HG03439 (cell line): ENCODE results near the gene TSPAN5.

Experiments
- ATAC-seq: cut with Tn5 transposase; IDR thresholded peaks from one replicate; pipeline ENCODE4 v1.9.1; 2021; ENCODE audit warnings: mild to moderate bottlenecking, moderate library complexity; ENCODE audit not compliant: unreplicated experiment

TSPAN5 gene

DNA sequence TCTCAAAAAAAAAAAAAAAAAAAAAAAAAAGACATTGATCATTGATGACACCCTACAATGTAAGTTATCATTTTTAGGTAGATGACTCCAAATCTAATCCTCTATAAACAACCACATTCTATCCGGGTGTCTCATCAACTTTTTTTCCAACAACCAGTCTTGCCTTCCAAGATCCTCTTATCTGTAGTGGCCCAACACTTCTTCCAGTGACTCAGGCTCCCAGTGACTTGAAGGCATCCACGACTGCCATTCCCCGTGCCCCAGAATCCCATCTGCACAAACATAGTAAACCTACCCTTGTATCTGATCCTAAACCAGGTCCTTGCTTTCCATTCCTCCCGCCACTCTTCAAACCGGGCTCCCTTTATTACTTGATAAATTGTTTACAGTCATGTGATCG lies 15.6 kb upstream of the TSPAN5 start:
- ATAC-seq, result no peak

DNA sequence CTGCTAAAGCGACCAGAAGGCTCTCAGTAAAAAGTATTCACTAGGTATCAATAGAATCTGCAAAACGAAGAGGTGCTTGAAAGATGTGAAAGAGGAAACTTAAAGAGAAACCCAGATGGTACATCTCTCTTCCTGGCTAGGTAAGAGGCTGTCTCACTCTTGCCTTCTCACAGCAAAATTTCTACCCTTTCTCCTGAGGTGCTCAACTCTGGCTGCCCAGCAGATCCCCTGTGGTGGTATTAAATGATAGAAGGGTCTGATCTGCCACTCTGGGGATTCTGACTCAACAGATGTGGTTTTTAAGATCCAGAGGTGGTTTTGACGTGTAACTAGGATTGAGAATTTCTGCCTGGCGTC lies 14.9 kb upstream of the TSPAN5 start:
- no peak for ATAC-seq

DNA sequence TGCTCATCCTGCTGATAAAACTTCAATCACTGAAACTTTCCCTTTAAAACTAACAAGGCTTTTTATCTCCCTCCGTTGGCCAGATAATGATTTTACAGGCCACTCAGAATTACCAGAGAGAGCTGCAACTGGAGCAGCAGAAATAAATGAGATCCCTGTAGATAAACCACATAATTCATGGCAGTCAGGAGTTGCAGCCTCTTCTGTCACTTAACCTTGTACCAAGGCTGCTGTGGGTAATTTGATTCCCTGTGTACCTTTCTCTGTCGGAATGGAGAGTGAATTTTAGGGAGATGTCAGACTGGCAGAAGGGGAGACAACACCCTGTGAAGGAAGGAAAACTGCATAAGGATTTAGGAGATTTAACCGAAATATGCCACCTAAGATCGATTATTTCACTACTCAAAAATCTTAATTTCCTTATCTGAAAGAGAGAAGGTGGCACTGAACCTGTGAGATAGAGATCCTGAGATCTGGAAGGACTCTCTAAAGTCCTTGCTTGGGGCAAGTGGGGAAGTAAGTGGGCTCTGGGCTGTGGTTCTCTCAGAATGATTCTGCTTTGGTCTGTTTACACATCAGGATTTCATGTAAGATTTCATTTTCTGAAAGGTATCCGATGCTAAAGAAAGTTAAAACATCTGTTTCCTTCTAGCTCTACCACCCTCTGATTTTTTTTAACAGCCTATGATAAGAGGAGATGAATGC lies 14.3 kb upstream of the TSPAN5 start:
- no peak for ATAC-seq

DNA sequence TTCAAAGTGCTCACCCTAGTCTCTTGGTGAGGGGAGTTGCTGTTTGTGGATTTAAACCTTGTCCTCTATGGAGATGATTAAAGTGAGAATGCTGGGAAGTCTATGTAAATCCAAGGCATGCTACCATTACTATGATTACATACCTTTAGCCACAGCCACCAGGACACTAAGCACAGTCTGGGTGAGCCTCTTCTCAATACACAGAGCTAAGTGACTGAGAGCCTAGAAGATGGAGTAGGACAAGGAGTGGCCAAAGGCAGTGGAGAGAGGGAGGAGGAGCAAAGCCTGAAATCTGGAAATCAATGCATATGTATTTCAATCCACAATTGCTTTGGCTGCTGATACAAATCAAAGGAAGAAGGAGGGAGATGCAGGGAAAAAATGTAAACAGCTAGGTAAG lies 12.7 kb upstream of the TSPAN5 start:
- no peak for ATAC-seq

DNA sequence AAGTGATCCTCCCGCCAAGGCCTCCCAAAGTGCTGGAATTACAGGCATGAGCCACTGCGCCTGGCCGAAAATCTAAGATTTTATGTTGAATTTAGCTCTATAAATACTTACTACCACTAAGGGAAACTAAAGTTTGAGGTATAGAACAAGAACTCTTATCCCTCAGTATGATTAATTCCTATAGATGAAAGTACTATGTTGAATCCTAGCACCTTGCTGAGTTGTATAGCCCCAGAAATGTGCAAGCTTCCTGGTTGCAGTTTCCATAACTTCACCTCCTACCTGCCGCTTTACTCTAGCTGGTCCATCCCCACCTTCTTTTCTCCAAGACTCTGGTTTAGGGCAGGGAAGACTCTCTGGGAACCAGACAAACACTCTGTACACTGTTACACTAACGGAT lies 11.8 kb upstream of the TSPAN5 start:
- ATAC-seq, result no peak

DNA sequence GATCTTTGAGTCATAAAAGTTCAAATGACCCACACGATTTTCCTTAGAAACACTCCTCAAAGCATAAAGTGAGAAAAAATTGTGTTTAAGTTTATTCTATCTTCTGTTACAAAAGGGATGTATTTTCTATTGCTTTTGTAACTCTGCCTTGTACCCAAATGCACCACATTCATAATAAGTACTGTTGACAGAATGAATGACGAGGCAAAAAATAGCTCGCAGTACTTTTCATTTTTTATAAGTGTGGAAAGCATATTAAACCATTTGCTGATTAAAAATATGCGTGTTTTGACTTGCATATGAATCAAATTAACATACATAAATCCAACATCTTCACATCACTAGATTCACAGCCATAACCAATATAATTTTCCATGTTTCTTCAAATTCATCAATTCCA lies 11.2 kb upstream of the TSPAN5 start:
- no peak for ATAC-seq

- no peak for ATAC-seq
Observed at GRCh38 chr4:98664959-98665358, 6.5 kb upstream of the TSPAN5 start.

DNA sequence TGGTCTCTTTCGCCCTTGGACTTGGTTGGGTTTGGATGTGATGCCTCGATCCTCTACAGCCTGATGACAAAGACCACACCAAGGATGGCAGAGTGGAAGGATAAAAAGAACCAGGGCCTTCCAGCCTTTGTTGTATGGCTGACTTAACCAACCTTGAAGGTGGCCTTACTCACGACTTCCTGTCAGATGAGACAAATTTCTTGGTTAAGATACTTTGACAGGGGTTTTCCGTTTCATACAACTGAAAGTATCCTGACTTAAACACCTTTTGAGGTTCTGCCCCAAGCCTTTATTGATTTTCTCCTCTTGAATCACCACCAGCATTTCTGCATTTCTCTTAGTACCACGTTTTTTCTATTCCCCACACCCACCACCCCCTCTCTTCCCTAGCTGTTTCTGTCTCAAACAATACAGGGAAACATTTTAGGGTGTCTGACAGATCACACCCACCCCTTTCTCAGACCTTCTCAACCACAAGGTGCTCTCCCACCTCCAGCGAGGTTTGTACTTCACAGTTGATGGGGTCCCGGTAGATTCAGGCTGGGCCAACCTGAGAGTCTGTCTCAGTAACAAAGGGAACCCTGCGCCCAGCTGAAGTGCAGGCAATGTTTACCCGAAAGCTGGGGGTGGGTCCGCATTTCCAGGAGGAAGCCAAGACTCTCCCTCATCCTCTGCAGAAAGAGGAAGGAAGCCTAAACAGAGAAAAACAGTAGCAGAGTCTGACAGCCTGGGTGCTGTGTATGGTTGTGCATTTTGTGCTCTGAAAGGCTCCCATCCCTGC lies 5.0 kb upstream of the TSPAN5 start:
- ATAC-seq, result peak; percentile 65

- peak; percentile 1 for ATAC-seq
Observed at GRCh38 chr4:98662626-98663225, 4.3 kb upstream of the TSPAN5 start.

- no peak for ATAC-seq
Observed at GRCh38 chr4:98662055-98662453, 3.6 kb upstream of the TSPAN5 start.

DNA sequence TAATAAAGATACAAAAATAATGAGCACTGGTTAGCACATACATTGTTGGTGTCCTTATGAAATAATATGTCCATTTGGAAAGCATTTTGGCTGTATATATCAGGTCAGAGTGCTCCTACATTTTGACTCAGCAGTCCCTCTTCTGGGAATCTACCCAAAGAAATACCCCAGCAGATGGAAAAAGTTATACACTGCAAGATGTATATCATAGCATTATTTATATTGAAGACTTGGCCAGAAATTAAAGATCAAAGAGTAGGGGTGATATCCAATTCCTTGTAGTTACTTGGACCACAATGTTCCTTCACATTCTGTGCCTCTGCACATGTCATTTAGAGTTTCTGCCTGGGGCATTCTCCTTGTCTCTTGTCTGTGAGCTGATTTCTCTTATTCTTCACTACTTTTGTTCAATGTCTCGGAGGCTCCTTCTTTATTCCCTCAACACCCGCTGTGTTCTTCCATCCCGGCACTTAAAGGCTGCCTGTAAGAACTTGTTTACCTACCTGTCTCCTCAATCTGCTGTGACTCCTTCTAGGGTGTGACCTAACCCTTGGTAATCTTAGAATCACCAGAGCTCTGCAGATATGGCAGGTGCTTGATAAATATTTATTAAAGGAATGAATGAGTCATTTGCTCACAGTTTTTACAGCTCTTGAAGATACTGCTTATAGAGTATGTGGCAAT lies 3.1 kb upstream of the TSPAN5 start:
- ATAC-seq, result no peak

DNA sequence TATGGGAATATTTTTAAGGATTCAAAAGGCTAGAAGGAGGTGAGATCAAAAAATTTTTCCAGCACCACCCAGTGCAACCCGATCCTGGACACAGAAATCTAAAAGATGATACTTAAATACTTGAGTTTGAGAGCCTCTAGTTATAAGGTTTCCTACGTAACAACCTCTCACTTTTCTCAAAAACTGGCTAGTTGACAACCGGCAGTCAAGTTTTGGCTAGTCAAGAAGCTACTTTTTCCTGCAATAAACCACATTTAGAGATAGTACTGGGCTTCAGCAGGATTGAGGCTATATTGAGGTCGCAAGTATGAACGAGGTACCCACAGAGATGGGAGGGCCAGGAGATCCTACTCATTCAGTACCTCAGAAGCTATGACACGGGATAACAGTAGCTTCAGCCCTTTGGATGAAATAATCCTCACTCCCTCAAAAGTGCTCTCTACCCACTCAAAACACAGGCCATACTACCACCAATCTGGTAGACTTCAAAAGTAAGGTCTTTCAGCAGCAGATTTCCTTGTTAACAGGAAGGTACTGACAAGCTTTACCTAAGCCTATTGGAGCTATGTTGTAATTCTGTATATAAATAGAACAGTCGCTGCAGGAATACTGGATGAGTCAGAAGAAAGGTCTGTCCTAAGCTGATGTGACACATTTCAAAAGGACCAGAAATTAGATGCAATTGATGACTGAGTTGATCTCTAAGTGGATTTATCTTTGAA lies 1.5 kb upstream of the TSPAN5 start:
- ATAC-seq, result no peak

- no peak for ATAC-seq
Observed at GRCh38 chr4:98659106-98659592, 738 bp upstream of the TSPAN5 start.

GRCh38 chr4:98657531-98658286 lies 702 bp downstream of the TSPAN5 start:
- ATAC-seq, result peak; percentile 8

DNA sequence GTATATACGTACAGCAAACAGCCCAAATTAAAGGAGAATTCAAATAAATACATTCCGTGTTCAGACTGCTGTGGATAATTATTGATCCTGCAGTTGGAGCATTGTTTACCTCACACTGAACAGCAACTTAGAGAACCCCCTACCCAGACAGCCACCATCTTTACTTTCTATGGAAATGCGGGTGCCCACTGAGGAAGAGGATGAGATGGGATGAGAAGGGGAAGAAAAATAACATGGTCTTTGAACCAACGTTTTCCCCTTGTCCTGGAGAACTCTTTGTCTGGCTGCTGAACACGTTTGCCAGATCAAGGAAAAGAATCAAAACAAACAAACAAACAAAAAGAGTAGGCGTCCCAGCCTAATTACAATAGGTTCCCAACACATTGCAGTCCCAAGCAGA lies 1.5 kb downstream of the TSPAN5 start:
- no peak for ATAC-seq

GRCh38 chr4:98656443-98656842 lies 2.0 kb downstream of the TSPAN5 start:
- no peak for ATAC-seq

DNA sequence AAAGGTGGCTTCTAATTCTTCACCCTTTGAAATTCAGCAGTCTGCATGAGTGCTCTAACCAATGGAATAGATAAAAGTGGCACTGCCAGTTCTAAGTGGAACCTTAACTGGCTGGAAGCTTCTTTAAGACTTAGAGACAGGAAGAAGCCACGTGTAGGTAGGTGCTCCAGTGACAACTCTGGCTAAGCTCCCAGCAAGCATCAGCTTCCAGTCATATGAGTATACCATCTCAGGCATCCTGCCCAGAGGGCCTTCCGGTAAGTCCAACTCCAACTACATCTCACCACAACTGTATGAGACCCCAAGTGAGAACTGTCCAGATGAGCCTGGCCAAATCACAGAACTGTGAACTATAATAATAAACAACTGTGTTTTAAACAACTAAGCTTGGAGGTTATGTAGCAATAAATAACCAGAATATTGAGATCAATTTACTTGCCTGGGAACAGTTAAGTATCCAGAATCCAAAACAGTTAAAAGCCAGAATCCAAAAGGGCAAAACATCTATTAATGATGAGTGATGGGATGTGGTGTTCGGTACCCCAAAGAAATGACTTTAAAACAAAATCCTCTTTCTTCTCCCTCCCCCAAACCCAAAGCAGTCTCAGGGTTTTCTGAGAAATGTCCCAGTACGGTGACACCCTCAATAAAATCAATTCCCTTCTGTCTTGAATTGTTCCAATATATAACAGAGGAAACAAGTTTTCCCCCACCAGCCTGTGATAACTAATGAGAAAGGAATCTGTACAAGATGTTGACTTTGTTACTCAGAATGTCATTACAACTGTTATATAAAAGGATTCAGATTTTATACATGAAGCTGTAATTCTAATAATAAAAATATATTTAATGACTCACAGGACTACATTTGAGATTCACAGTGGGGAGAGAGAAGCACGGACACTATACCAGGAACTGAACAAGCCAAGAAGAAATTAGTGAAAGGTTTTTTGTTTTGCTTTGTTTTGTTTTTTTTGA lies 4.2 kb downstream of the TSPAN5 start:
- no peak for ATAC-seq

GRCh38 chr4:98652996-98653395 lies 5.4 kb downstream of the TSPAN5 start:
- no peak for ATAC-seq

DNA sequence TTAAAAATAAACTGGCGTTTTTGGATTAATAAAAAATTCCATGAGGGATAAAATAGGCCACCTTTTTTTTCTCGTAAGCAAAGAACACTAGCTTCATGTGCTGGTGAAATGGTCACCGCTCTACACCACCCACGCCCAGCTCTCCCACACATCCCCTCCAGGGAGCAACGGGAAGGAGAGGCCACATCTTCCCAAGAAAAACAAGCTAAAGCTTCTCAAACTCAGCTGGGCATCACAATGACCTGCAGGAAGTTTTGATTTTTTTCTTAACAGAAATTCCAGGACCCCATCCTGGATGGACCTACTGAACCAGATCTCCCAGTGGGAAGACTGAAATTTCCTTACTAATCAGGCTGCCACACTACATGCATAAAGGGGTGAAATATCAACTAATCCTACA lies 9.8 kb downstream of the TSPAN5 start:
- no peak for ATAC-seq
